GM23338 (cell line): ENCODE data around the gene ADAMTS14. TPM values are rescaled to one million over a fixed set of nuclear protein-coding genes. Genes with fewer than 3 reads are reported as not detected.

ENCODE experiments used
- ATAC-seq: fragments of 200-7000 bp; cut with Tn5 transposase; 3 replicates; pipeline ENCODE4 v1.9.1; 2020
- DNase-seq: peaks from one replicate; pipeline ENCODE4 v3.0.0-alpha.2; 2015; ENCODE audit warnings: low spot score
- H2AFZ ChIP-seq: fragments of 200-600 bp; sonication (generic); 2 replicates; pipeline ENCODE4 v1.8.0; 2016; ENCODE audit warnings: antibody characterized with exemption, mild to moderate bottlenecking, moderate library complexity
- H3F3A ChIP-seq: fragments of 200-600 bp; sonication (generic); replicated peaks from 2 replicates; pipeline ENCODE4 v1.8.0; 2017; ENCODE audit warnings: antibody characterized with exemption, mixed run types, low read depth
- H3K27ac ChIP-seq: fragments of 200-600 bp; sonication (generic); 2 replicates; pipeline ENCODE4 v1.6.1; 2016; ENCODE audit warnings: low read depth
- H3K27me3 ChIP-seq: fragments of 200-600 bp; sonication (generic); 2 replicates; pipeline ENCODE4 v1.8.0; 2016; ENCODE audit warnings: mild to moderate bottlenecking, mixed run types, moderate library complexity; ENCODE audit not compliant: insufficient read depth
- H3K36me3 ChIP-seq: fragments of 200-600 bp; sonication (generic); 2 replicates; pipeline ENCODE4 v1.8.0; 2016; ENCODE audit warnings: mild to moderate bottlenecking; ENCODE audit not compliant: insufficient read depth
- H3K4me1 ChIP-seq: fragments of 200-600 bp; sonication (generic); 2 replicates; pipeline ENCODE4 v1.8.0; 2016; ENCODE audit warnings: mild to moderate bottlenecking, moderate library complexity; ENCODE audit not compliant: insufficient read depth
- H3K4me2 ChIP-seq: fragments of 200-600 bp; sonication (generic); 2 replicates; pipeline ENCODE4 v1.7.1; 2017; ENCODE audit warnings: mixed run types
- H3K4me3 ChIP-seq: fragments of 200-600 bp; sonication (generic); 2 replicates; pipeline ENCODE4 v1.6.1; 2016; ENCODE audit warnings: mixed run types
- H3K79me2 ChIP-seq: fragments of 200-600 bp; sonication (generic); replicated peaks from 2 replicates; pipeline ENCODE4 v1.8.0; 2017; ENCODE audit warnings: mild to moderate bottlenecking; ENCODE audit not compliant: insufficient read depth
- H3K9me2 ChIP-seq: fragments of 200-600 bp; sonication (generic); 2 replicates; pipeline ENCODE4 v1.8.0; 2017; ENCODE audit not compliant: insufficient read depth
- H4K20me1 ChIP-seq: fragments of 200-600 bp; sonication (generic); replicated peaks from 2 replicates; pipeline ENCODE4 v1.8.0; 2017; ENCODE audit warnings: mild to moderate bottlenecking; ENCODE audit not compliant: insufficient read depth
- H3K27ac Mint-ChIP-seq: 2 replicates; pipeline ENCODE4 v1.8.0; 2020; ENCODE audit warnings: inconsistent platforms, mild to moderate bottlenecking, moderate library complexity, mixed read lengths
- H3K27me3 Mint-ChIP-seq: 3 replicates; pipeline ENCODE4 v1.8.0; 2022; ENCODE audit warnings: low read depth, mild to moderate bottlenecking, moderate library complexity, mixed read lengths, inconsistent platforms; ENCODE audit not compliant: insufficient read depth, poor library complexity
- H3K36me3 Mint-ChIP-seq: 3 replicates; pipeline ENCODE4 v1.8.0; 2021; ENCODE audit warnings: low read depth, mild to moderate bottlenecking, inconsistent platforms, moderate library complexity, mixed read lengths
- H3K4me1 Mint-ChIP-seq: 3 replicates; pipeline ENCODE4 v1.8.0; 2020; ENCODE audit warnings: mild to moderate bottlenecking, inconsistent platforms, mixed read lengths
- H3K4me3 Mint-ChIP-seq: 3 replicates; pipeline ENCODE4 v1.8.0; 2021; ENCODE audit warnings: moderate library complexity, mild to moderate bottlenecking, inconsistent platforms, mixed read lengths
- H3K9me3 Mint-ChIP-seq: 3 replicates; pipeline ENCODE4 v1.8.0; 2020; ENCODE audit warnings: moderate library complexity, mild to moderate bottlenecking, inconsistent platforms, mixed read lengths
- CREB1 ChIP-seq: fragments of 250-450 bp; sonication (Bioruptor Pico); IDR thresholded peaks from 2 replicates; pipeline ENCODE4 v1.5.0; 2020; ENCODE audit warnings: low read depth, mild to moderate bottlenecking, moderate library complexity
- EZH2 ChIP-seq: fragments of 200-600 bp; sonication (generic); IDR thresholded peaks from one replicate; pipeline ENCODE4 v1.8.0; 2017; ENCODE audit warnings: antibody characterized with exemption, mild to moderate bottlenecking, low read depth; ENCODE audit not compliant: unreplicated experiment
- EZH2phosphoT487 ChIP-seq: fragments of 200-600 bp; sonication (generic); IDR thresholded peaks from one replicate; pipeline ENCODE4 v1.8.1; 2018; ENCODE audit warnings: antibody characterized with exemption; ENCODE audit not compliant: unreplicated experiment
- JUNB ChIP-seq: IDR thresholded peaks from one replicate; pipeline ENCODE4 v1.6.1; 2016; ENCODE audit warnings: antibody characterized with exemption; ENCODE audit not compliant: unreplicated experiment
- NANOG ChIP-seq: IDR thresholded peaks from 2 replicates; pipeline ENCODE4 v1.6.1; 2016; ENCODE audit warnings: antibody characterized with exemption, borderline replicate concordance
- POLR2AphosphoS5 ChIP-seq: IDR thresholded peaks from 2 replicates; pipeline ENCODE4 v1.6.1; 2016; ENCODE audit warnings: antibody characterized with exemption, low read depth
- STAT1 ChIP-seq: IDR thresholded peaks from one replicate; pipeline ENCODE4 v1.6.1; 2016; ENCODE audit warnings: antibody characterized with exemption; ENCODE audit not compliant: unreplicated experiment
- ZNF114 ChIP-seq: fragments of 250-450 bp; sonication (Bioruptor Pico); IDR thresholded peaks from 2 replicates; pipeline ENCODE4 v1.5.0; 2020; ENCODE audit warnings: mild to moderate bottlenecking, moderate library complexity
- ZNF331 ChIP-seq: fragments of 250-450 bp; sonication (Bioruptor Pico); IDR thresholded peaks from 2 replicates; pipeline ENCODE4 v1.5.0; 2020; ENCODE audit warnings: low read depth, mild to moderate bottlenecking, moderate library complexity
- polyA plus RNA-seq: library from polyadenylated mRNA; unstranded; fragments of >200 nt; fragmentation: Nextera tagmentation; extraction: Ambion mirVana; gene quantifications from 2 replicates; pipeline ENCODE4 v1.2.1, GENCODE V29; 2016
- total RNA-seq: library from RNA; depleted of rRNA; stranded (reverse); fragments of >200 nt; shearing (Covaris generic); gene quantifications from 2 replicates; pipeline ENCODE4 v1.2.3, GENCODE V29; 2014
- TF ChIP-seq, protein P1 (sequence below), 2 experiments: fragments of 200-600 bp in 1 of 2; sonication (generic) in 1 of 2; conservative IDR thresholded peaks; 2 replicates each; pipeline versions ENCODE4 v1.5.1 to v1.6.1; 2016 to 2017; ENCODE audit warnings: antibody characterized with exemption in 2 of 2, low read depth in 2 of 2, mild to moderate bottlenecking in 2 of 2, moderate library complexity in 1 of 2
- TF ChIP-seq, protein P2 (sequence below): IDR thresholded peaks from 2 replicates; pipeline ENCODE4 v1.6.1; 2016; ENCODE audit warnings: antibody characterized with exemption
- TF ChIP-seq, protein P3 (sequence below): fragments of 250-450 bp; sonication (Bioruptor Pico); IDR thresholded peaks from 2 replicates; pipeline ENCODE4 v1.5.0; 2020; ENCODE audit warnings: mild to moderate bottlenecking, moderate library complexity
- TF ChIP-seq, protein P4 (sequence below): IDR thresholded peaks from one replicate; pipeline ENCODE4 v1.6.1; 2018; ENCODE audit warnings: antibody characterized with exemption; ENCODE audit not compliant: unreplicated experiment

The ADAMTS14 gene
- total and polyA plus RNA-seq, 2 experiments from 2014 or later: 1.9 to 2.1 TPM

DNA sequence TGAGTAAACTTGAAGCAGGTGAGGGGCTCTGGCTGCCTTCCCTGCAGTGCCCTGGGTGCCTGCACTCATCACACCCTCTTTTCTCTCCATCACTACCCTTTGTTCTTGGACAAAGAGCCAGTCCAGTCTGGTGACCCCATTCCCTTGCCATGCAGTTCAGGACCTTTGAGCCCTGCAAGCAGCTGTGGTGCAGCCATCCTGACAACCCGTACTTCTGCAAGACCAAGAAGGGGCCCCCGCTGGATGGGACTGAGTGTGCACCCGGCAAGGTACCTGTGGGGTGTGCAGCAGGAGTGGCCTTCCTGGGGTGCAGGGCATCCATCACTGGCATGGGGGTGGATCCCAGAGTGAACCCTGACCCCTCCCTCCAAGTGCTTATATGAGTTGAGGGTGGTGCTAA, 64.2 kb downstream of the ADAMTS14 start:
- Histone ChIP-seq H3K9me2 (no peaks in the 10 kb centered on the region), H3K4me1 (no peaks in the 10 kb centered on the region), H4K20me1 (no peaks in the 10 kb centered on the region), H2AFZ (no peak overlapping the region), H3K79me2 (no peaks in the 10 kb centered on the region), H3K27me3 (no peaks in the 10 kb centered on the region), H3F3A (no peaks in the 10 kb centered on the region), H3K4me3 (no peak overlapping the region), H3K36me3 (no peaks in the 10 kb centered on the region), H3K27ac (no peak overlapping the region), H3K4me2 (no peak overlapping the region)
- Mint-ChIP-seq H3K4me1 (peaks cover 4% of the 10 kb centered on the region; the same call in 2 of the 3 replicates), H3K9me3 (no peaks in the 10 kb centered on the region), H3K36me3 (no peaks in the 10 kb centered on the region), H3K27ac (no peak overlapping the region), H3K27me3 (peaks cover 13% of the 10 kb centered on the region), H3K4me3 (no peak overlapping the region)
- TF ChIP-seq CREB1: no peak
- TF ChIP-seq, protein P1, sequence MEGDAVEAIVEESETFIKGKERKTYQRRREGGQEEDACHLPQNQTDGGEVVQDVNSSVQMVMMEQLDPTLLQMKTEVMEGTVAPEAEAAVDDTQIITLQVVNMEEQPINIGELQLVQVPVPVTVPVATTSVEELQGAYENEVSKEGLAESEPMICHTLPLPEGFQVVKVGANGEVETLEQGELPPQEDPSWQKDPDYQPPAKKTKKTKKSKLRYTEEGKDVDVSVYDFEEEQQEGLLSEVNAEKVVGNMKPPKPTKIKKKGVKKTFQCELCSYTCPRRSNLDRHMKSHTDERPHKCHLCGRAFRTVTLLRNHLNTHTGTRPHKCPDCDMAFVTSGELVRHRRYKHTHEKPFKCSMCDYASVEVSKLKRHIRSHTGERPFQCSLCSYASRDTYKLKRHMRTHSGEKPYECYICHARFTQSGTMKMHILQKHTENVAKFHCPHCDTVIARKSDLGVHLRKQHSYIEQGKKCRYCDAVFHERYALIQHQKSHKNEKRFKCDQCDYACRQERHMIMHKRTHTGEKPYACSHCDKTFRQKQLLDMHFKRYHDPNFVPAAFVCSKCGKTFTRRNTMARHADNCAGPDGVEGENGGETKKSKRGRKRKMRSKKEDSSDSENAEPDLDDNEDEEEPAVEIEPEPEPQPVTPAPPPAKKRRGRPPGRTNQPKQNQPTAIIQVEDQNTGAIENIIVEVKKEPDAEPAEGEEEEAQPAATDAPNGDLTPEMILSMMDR (conservative IDR thresholded peaks at IDR 0.05; ENCODE audit: low read depth in 2 of 2): no peak
- no peak for TF ChIP-seq ZNF114 (CRISPR knock-in tag)
- TF ChIP-seq EZH2: no peak
- TF ChIP-seq, protein P2, sequence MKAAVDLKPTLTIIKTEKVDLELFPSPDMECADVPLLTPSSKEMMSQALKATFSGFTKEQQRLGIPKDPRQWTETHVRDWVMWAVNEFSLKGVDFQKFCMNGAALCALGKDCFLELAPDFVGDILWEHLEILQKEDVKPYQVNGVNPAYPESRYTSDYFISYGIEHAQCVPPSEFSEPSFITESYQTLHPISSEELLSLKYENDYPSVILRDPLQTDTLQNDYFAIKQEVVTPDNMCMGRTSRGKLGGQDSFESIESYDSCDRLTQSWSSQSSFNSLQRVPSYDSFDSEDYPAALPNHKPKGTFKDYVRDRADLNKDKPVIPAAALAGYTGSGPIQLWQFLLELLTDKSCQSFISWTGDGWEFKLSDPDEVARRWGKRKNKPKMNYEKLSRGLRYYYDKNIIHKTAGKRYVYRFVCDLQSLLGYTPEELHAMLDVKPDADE: no peak
- TF ChIP-seq, protein P3, sequence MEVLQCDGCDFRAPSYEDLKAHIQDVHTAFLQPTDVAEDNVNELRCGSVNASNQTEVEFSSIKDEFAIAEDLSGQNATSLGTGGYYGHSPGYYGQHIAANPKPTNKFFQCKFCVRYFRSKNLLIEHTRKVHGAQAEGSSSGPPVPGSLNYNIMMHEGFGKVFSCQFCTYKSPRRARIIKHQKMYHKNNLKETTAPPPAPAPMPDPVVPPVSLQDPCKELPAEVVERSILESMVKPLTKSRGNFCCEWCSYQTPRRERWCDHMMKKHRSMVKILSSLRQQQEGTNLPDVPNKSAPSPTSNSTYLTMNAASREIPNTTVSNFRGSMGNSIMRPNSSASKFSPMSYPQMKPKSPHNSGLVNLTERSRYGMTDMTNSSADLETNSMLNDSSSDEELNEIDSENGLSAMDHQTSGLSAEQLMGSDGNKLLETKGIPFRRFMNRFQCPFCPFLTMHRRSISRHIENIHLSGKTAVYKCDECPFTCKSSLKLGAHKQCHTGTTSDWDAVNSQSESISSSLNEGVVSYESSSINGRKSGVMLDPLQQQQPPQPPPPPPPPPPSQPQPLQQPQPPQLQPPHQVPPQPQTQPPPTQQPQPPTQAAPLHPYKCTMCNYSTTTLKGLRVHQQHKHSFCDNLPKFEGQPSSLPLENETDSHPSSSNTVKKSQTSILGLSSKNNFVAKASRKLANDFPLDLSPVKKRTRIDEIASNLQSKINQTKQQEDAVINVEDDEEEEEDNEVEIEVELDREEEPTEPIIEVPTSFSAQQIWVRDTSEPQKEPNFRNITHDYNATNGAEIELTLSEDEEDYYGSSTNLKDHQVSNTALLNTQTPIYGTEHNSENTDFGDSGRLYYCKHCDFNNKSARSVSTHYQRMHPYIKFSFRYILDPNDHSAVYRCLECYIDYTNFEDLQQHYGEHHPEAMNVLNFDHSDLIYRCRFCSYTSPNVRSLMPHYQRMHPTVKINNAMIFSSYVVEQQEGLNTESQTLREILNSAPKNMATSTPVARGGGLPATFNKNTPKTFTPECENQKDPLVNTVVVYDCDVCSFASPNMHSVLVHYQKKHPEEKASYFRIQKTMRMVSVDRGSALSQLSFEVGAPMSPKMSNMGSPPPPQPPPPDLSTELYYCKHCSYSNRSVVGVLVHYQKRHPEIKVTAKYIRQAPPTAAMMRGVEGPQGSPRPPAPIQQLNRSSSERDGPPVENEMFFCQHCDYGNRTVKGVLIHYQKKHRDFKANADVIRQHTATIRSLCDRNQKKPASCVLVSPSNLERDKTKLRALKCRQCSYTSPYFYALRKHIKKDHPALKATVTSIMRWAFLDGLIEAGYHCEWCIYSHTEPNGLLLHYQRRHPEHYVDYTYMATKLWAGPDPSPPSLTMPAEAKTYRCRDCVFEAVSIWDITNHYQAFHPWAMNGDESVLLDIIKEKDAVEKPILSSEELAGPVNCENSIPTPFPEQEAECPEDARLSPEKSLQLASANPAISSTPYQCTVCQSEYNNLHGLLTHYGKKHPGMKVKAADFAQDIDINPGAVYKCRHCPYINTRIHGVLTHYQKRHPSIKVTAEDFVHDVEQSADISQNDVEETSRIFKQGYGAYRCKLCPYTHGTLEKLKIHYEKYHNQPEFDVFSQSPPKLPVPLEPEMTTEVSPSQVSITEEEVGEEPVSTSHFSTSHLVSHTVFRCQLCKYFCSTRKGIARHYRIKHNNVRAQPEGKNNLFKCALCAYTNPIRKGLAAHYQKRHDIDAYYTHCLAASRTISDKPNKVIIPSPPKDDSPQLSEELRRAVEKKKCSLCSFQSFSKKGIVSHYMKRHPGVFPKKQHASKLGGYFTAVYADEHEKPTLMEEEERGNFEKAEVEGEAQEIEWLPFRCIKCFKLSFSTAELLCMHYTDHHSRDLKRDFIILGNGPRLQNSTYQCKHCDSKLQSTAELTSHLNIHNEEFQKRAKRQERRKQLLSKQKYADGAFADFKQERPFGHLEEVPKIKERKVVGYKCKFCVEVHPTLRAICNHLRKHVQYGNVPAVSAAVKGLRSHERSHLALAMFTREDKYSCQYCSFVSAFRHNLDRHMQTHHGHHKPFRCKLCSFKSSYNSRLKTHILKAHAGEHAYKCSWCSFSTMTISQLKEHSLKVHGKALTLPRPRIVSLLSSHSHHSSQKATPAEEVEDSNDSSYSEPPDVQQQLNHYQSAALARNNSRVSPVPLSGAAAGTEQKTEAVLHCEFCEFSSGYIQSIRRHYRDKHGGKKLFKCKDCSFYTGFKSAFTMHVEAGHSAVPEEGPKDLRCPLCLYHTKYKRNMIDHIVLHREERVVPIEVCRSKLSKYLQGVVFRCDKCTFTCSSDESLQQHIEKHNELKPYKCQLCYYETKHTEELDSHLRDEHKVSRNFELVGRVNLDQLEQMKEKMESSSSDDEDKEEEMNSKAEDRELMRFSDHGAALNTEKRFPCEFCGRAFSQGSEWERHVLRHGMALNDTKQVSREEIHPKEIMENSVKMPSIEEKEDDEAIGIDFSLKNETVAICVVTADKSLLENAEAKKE: no peak
- TF ChIP-seq STAT1: no peak
- TF ChIP-seq, protein P4, sequence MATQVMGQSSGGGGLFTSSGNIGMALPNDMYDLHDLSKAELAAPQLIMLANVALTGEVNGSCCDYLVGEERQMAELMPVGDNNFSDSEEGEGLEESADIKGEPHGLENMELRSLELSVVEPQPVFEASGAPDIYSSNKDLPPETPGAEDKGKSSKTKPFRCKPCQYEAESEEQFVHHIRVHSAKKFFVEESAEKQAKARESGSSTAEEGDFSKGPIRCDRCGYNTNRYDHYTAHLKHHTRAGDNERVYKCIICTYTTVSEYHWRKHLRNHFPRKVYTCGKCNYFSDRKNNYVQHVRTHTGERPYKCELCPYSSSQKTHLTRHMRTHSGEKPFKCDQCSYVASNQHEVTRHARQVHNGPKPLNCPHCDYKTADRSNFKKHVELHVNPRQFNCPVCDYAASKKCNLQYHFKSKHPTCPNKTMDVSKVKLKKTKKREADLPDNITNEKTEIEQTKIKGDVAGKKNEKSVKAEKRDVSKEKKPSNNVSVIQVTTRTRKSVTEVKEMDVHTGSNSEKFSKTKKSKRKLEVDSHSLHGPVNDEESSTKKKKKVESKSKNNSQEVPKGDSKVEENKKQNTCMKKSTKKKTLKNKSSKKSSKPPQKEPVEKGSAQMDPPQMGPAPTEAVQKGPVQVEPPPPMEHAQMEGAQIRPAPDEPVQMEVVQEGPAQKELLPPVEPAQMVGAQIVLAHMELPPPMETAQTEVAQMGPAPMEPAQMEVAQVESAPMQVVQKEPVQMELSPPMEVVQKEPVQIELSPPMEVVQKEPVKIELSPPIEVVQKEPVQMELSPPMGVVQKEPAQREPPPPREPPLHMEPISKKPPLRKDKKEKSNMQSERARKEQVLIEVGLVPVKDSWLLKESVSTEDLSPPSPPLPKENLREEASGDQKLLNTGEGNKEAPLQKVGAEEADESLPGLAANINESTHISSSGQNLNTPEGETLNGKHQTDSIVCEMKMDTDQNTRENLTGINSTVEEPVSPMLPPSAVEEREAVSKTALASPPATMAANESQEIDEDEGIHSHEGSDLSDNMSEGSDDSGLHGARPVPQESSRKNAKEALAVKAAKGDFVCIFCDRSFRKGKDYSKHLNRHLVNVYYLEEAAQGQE: no peak
- TF ChIP-seq ZNF331 (CRISPR knock-in tag): no peak
- TF ChIP-seq EZH2phosphoT487: no peak
- no peak for TF ChIP-seq POLR2AphosphoS5
- TF ChIP-seq NANOG: no peak
- TF ChIP-seq JUNB: no peak
- no peak for DNase-seq
- no peak for ATAC-seq
